Measurements from ENCODE around the gene FUOM.

FUOM gene

DNA sequence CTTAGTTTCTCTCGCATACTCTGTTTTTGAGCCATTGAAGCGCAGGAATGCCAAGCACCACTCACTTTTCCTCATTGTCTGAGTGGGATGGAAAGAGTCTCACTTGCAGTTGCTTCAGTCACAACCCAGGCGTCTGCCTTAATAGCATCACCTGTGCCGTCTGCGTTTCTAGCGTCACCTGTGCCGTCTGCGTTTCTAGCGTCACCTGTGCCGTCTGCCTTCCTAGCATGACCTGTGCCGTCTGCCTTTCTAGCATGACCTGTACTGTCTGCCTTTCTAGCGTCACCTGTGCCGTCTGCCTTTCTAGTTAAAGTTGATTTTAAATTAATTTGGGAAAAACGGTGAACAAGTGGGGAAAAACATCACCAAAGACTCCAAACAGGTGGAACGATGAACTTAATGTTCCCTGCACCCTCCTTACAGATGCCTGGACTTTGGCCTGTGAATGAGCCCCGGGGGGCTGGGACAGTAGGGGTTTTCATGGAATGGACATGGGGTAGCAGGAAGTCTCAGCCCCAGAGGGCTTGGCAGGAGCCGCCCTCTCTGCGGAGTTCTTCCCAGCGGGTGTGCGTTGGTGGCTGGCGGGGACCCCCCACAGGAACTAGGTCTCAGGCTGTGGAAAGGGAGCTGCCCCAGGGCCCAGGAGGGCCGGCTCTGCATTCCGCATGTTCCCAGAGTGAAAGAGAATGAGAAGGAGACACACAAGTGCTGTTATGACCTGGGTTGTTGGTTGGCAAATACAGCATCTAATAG is 45.6 kb downstream of the FUOM start:
- no peak for DNase-seq (ENCODE audit: low read depth in 2 of 2)

DNA sequence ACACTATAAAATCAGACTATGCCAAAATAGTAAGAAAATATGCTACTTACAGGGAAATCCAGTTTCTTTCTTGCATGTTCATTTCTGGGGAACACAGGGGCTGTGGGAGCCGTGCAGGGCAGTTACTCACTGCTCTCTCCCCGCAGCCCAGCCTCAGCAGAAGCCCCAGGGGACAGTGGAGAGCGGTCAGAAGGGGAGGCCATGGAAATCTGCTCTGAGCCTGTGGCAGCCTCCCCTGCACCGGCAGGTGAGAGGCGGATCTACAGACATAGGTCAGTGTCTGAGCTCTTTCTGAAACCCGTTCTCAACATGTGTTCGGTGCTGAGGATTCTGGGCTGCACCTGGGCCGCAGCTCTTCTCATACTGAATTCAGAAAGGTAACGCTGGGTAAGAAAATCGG is 46.2 kb downstream of the FUOM start:
- DNase-seq (ENCODE audit: low read depth in 2 of 2): no peak

DNA sequence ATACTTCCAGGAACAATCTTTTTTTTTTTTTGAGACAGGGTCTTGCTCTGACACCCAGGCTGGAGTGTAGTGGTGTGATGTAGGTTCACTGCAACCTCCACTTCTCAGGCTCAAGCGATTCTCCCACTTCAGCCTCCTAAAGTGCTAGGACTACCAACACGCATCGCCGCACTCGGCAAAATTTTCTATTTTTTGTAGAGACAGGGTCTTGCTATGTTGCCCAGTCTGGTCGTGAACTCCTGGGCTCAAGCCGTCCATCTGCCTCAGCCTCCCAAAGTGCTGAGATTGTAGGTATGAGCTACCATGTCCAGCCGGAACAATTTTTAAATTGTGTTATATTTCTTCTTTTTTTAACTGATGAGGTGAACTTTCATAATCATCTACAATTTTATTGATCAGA is 47.0 kb downstream of the FUOM start:
- DNase-seq (ENCODE audit: low read depth in 2 of 2): no peak

DNA sequence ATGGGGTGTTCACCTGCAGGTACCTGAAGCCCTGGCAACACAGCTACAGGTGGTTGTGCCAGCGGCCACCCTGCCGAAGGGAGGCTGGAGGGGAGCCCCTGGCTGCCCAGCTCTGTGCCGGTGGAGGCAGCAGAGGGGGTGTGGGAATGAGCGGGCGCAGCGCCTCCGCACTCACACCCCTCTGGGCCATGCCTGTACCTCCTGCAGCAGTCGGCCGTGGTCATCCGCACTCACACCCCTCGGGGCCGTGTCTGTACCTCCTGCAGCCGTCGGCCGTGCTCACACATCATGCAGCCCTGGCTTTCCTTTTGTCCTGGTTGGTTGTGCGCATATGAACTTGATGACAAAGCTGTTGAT is 47.4 kb downstream of the FUOM start:
- no peak for DNase-seq (ENCODE audit: low read depth in 2 of 2)

DNA sequence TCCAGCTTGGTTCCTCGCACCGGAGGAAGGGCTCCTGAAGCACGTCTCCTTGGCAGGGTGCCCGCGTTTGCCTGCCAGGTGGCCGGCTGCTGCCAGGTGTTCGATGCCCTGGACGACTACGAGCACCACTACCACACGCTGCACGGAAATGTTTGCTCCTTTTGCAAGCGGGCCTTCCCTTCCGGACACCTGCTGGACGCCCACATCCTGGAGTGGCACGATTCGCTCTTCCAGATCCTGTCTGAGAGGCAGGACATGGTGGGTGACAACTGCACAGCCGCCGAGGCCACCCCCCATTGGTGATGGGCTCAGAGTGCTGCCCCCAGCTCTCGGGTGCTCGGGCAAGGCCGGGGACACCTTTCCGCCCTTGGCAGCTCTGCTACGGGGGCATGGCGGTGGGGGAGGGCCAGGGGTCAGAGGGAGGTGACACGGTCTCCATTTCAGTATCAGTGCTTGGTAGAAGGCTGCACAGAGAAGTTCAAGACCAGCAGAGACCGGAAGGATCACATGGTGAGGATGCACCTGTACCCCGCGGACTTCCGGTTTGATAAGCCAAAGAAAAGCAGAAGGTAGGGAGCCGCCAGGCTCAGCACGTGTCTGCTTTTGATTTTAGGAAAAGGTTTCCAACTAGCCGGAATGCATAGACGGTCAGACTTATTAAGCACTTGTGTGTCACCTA is 48.0 kb downstream of the FUOM start:
- DNase-seq (ENCODE audit: low read depth in 2 of 2): no peak

DNA sequence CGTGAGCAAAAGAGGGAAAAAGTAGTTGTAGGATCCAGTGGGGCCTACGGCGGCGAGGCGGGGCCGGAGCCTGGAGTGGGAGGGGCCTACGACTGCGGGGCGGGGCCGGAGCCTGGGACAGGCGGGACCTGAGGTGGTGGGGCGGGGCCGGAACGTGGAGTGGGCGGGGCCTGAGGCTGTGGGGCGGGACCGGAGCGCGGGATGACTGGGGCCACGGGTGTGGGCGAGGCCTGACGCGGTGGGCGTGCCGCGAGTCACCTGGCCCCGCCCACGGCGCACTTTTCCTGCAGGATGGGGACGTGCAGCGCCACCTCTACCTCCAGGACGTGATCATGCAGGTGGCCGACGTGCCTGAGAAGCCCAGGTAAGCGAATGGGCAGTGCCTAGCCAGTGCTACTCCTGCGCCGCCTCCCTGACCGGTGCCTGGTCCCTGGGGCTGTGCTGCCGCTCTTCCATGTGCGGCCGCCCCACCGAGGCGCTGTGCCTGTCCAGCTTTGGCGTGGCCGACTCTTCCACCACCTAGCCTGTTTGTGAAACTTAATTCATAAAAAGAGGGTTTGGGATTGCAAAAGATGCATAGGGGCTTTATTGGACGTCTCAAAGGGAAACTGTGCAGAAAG is 48.6 kb downstream of the FUOM start:
- DNase-seq (ENCODE audit: low read depth in 2 of 2): peak; percentile 87 to 92

DNA sequence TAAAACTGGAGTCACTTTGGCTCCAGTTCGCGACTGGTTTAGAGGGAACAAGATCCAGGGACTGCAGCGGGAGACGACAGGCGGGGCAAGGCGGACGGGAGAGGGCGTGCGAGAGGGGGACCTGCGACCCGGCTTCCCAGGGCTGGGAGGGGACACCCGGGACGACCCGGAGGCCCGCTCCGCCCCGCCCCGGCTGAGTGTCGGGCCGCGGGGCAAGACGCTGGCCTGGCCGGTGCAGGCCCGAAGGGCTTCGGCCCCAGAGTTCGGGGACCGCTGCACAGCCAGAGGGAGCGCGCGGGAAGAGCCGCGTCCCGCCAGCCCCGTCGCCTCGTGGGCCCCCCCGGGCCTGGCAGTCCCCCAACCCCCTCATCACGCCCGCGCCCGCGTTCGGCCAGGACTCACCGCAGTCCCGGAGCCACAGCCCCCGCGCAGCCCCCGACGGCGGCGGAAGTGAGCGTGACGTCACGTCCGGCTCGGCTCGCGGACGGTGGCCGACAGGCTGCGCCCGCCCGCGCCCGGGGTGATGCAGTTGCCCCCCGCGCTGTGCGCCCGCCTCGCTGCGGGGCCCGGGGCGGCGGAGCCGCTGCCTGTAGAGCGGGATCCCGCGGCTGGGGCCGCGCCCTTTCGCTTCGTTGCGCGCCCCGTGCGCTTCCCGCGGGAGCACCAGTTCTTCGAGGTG is 49.3 kb downstream of the FUOM start, which contains the start of the genes TUBGCP2 and ZNF511:
TSS of gene TUBGCP2 (minus strand) at position 452 of the 679 bp plus-strand sequence. CDS start 5,931 bp downstream, outside the sequence.
TSS of gene ZNF511 (plus strand) at position 494 of the 679 bp plus-strand sequence. CDS start at position 524, 30 bp downstream.
- DNase-seq (ENCODE audit: low read depth in 2 of 2): peak; percentile 81 to 86

DNA sequence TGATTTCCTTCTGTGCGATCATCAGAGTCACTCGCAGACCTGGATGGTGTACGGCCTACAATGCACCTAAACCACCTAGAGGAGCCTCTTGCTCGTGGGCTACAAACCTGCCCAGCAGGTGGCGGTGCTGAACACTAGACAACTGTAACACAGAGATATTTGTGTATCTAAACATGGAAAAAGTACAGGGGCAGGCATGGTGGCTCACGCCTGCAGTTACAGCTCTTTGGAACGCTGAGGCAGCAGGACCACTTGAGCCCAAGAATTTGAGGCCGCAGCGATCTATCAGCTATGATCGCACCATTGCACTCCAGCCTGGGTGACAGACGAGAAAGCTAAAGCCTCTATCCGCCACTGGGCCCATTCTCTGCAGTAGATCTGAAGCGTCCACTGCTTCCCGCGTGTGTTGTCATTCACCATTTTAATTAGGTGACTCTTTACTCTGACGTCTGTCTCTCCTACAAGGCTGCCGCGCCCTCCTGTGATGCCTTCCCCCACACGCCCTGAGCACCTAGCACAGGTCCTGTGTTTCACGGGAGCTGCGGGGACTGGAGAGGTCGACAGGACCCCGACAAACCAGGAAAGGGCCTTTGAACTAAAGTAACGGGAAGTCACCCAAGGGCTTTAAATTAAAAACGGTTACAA is 49.9 kb downstream of the FUOM start:
- peak; percentile 69 to 81 for DNase-seq (ENCODE audit: low read depth in 2 of 2)

DNA sequence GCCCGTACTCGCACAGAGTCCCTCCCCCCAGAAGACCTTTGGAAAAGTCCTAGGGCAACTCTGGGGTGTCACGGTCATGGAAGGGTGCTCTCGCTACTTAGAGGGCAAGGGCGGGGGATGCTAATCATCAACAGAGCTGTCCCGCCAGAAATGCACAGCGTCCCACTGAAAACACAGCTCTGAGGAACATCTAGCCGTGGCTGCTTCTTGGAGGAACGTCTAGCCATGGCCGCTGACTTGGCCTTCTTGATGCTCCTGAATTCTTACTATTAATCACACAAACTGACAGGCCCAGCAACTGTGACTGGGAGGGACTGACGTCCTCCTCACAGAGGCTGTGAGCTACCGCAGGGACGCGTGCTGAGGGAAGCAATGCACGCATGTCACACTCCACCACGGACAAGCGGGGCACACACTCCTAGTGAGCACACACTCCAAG is 50.9 kb downstream of the FUOM start:
- DNase-seq (ENCODE audit: low read depth in 2 of 2): no peak

DNA sequence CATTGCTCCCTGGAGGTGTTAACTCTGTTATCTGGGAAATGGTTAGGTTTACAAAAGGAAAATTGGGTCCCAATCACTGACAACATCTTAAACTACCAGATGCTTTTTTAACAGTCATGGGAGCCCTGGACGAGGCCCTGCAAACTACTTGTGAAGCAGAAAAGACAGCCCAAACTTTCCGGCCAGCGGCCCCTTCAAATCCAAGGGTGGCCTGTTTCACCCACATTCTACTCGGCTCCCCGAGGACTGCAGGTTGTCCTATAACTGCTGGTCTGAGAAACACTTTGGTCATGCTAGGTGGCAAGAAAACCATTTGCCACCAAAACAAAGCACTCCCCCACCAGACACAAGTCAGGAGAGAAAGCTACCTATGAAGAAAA is 51.7 kb downstream of the FUOM start:
- DNase-seq (ENCODE audit: low read depth in 2 of 2): no peak

Data from stimulated activated CD4-positive, alpha-beta T cell treated with anti-CD3 and anti-CD28 coated beads, Interleukin-15, amount 100 ng/mL, for 48 hours (primary cell).